Esophagus squamous epithelium (tissue), 4 donors: ENCODE measurements around the gene LRRC10B.
"Not testable (repeated sequence)": the region's sequence is repeated elsewhere in the genome, so short reads cannot be mapped to it uniquely, and the experiment has no call there.

ENCODE experiments used
- CTCF ChIP-seq, 6 experiments: fragments of 450-650 bp in 4 of 6; fragments of 200-600 bp in 2 of 6; sonication (generic) in 2 of 6; IDR thresholded peaks; one replicate each; pipeline ENCODE4 v1.5.1; 2016 to 2019; ENCODE audit warnings: antibody characterized with exemption in 6 of 6, mild to moderate bottlenecking in 4 of 6, moderate library complexity in 4 of 6
- POLR2A ChIP-seq, 4 donors: fragments of 450-650 bp; IDR thresholded peaks; one replicate each; pipeline ENCODE4 v1.6.1; 2017; ENCODE audit warnings: antibody characterized with exemption in 4 of 4, mild to moderate bottlenecking in 4 of 4, moderate library complexity in 3 of 4

- not testable (repeated sequence) for TF ChIP-seq POLR2A, CTCF (IDR thresholded peaks at IDR 0.05)
Measured at GRCh38 chr11:61467602-61468001, 40.9 kb upstream of the LRRC10B start.
